Measurements from ENCODE around the gene SIPA1.

- TF ChIP-seq POLR2AphosphoS5 (IDR thresholded peaks at IDR 0.05) (no peak), POLR2A (IDR thresholded peaks at IDR 0.05) (no peak)
Measured at GRCh38 chr11:65649656-65650546, 12.0 kb downstream of the SIPA1 start.
